HL-60/S4 treated with phorbol 12-myristate 13-acetate at 8.2 ng/mL for 4 days and 3 days (cell line): ENCODE measurements around the gene OR7C1.
"Not testable (repeated sequence)": the region's sequence is repeated elsewhere in the genome, so short reads cannot be mapped to it uniquely, and the experiment has no call there.

Source experiments
- in situ Hi-C: fragments of 300-500 bp; cut with MboI; formaldehyde crosslinking; loops from 2 replicates; pipeline ENCODE4 v1.15.0; 2022; ENCODE audit warnings: low sequenced_read_pairs

OR7C1 gene

GRCh38 chr19:14785102-14785793 is 49.7 kb downstream of the OR7C1 start:
- in situ Hi-C loops: not testable (repeated sequence)

- in situ Hi-C loops: not testable (repeated sequence)
These were observed 50.3 kb downstream of the OR7C1 start for GRCh38 chr19:14784730-14785101.

- in situ Hi-C loops: not testable (repeated sequence)
These were observed 51.5 kb downstream of the OR7C1 start for GRCh38 chr19:14783410-14783998.

- in situ Hi-C loops: no loop called here
These were observed 52.2 kb downstream of the OR7C1 start for GRCh38 chr19:14782626-14783409.

GRCh38 chr19:14781713-14782536 is 53.1 kb downstream of the OR7C1 start:
- in situ Hi-C loops: not testable (repeated sequence)

GRCh38 chr19:14780622-14781225 is 54.3 kb downstream of the OR7C1 start:
- in situ Hi-C loops: not testable (repeated sequence)

GRCh38 chr19:14779151-14779550 is 55.8 kb downstream of the OR7C1 start:
- in situ Hi-C loops: no loop called here

GRCh38 chr19:14778110-14778845 is 56.7 kb downstream of the OR7C1 start, which contains the start of gene ADGRE2:
ADGRE2 (minus strand) TSS chr19:14778560; CDS start chr19:14776756, 1,804 bp downstream.
- in situ Hi-C loops: not testable (repeated sequence)

- in situ Hi-C loops: not testable (repeated sequence)
These were observed 57.3 kb downstream of the OR7C1 start for GRCh38 chr19:14777645-14778044.

- in situ Hi-C loops: no loop called here
These were observed 59.0 kb downstream of the OR7C1 start for GRCh38 chr19:14775869-14776586.

GRCh38 chr19:14775326-14775725 is 59.7 kb downstream of the OR7C1 start:
- in situ Hi-C loops: not testable (repeated sequence)

GRCh38 chr19:14774373-14774772 is 60.6 kb downstream of the OR7C1 start:
- in situ Hi-C loops: no loop called here

- in situ Hi-C loops: not testable (repeated sequence)
These were observed 61.3 kb downstream of the OR7C1 start for GRCh38 chr19:14773722-14774121.

GRCh38 chr19:14772995-14773394 is 62.0 kb downstream of the OR7C1 start:
- in situ Hi-C loops: no loop called here

GRCh38 chr19:14772467-14772866 is 62.5 kb downstream of the OR7C1 start:
- in situ Hi-C loops: no loop called here

GRCh38 chr19:14770944-14771839 is 63.8 kb downstream of the OR7C1 start:
- in situ Hi-C loops: no loop called here

- in situ Hi-C loops: no loop called here
These were observed 64.8 kb downstream of the OR7C1 start for GRCh38 chr19:14770136-14770535.

- in situ Hi-C loops: loop anchor here (5.0 kb wide), 1 partner anchor 372 kb away; no protein-coding TSS in a partner anchor
These were observed 65.8 kb downstream of the OR7C1 start for GRCh38 chr19:14769201-14769600.
